ENCODE data around the gene HDAC1.

GRCh38 chr1:32341971-32342370, 50.1 kb downstream of the HDAC1 start:
- TF ChIP-seq REST (IDR thresholded peaks at IDR 0.05; ENCODE audit: low read depth, low read length) (no peak), RXRA (IDR thresholded peaks at IDR 0.05; ENCODE audit: borderline replicate concordance, low read depth) (no peak), TAF1 (IDR thresholded peaks at IDR 0.05; ENCODE audit: borderline replicate concordance, low read depth, low read length) (no peak), CTCF (IDR thresholded peaks at IDR 0.05) (no peak), RAD21 (IDR thresholded peaks at IDR 0.05; ENCODE audit: low read length) (no peak), FOSL2 (IDR thresholded peaks at IDR 0.05; ENCODE audit: borderline replicate concordance, low read depth) (no peak), GABPA (IDR thresholded peaks at IDR 0.05; ENCODE audit: low read depth) (no peak), EP300 (IDR thresholded peaks at IDR 0.05; ENCODE audit: borderline replicate concordance in 1 of 2, low read depth in 1 of 2, low read length in 1 of 2) (no peak), YY1 (IDR thresholded peaks at IDR 0.05; ENCODE audit: low read depth) (no peak)
